Fibroblast of lung (primary cell): ENCODE measurements around the gene RNF19B.

Experiments used
- EZH2 ChIP-seq: IDR thresholded peaks from 2 replicates; pipeline ENCODE4 v1.5.1; 2012; ENCODE audit warnings: low read length, control low read depth, mild to moderate bottlenecking; ENCODE audit errors: missing control alignments
- TF ChIP-seq, protein P1 (sequence below), 2 donors: IDR thresholded peaks in 1 of 2; conservative IDR thresholded peaks in 1 of 2; 1 replicate in 1 of 2; 2 replicates in 1 of 2; pipeline ENCODE4 v1.5.1; 2011 to 2012; ENCODE audit warnings: low read length in 2 of 2, control low read depth in 1 of 2, inconsistent platforms in 1 of 2, low read depth in 1 of 2, mild to moderate bottlenecking in 1 of 2

DNA sequence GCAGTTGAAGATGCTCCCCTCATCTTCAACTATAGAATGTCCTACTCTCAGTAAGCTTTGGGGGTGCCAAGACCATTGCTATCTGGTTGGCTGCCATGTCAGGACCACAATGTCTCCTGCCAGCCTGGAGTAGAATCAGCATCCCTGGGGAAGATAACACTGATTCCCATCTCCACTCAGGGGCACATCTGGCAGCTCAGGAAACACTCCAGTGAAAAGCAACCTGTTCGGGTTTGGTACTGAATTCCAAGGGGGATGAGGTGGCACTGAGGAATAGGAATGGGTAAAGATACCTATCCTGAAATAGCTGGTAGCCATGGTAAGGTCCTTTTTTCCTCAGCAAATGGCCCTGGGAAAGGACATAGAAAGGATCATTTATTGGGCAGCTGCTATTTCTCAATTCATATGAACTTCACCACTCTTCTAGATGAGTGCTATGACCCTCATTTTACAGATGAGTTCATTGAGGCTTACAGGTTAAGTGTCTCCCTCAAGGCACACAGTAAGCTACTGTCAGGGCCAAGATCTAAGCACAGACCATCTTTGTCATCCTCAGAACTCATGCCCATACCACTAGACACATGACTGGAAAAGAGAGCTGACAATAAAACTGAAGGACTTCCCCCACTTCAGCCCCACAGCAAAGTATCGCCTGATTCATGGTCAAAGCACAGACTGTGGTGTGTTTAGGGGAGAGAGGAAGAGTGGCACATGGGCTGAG, 40.7 kb upstream of the RNF19B start:
- TF ChIP-seq, protein P1, sequence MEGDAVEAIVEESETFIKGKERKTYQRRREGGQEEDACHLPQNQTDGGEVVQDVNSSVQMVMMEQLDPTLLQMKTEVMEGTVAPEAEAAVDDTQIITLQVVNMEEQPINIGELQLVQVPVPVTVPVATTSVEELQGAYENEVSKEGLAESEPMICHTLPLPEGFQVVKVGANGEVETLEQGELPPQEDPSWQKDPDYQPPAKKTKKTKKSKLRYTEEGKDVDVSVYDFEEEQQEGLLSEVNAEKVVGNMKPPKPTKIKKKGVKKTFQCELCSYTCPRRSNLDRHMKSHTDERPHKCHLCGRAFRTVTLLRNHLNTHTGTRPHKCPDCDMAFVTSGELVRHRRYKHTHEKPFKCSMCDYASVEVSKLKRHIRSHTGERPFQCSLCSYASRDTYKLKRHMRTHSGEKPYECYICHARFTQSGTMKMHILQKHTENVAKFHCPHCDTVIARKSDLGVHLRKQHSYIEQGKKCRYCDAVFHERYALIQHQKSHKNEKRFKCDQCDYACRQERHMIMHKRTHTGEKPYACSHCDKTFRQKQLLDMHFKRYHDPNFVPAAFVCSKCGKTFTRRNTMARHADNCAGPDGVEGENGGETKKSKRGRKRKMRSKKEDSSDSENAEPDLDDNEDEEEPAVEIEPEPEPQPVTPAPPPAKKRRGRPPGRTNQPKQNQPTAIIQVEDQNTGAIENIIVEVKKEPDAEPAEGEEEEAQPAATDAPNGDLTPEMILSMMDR (conservative IDR thresholded peaks at IDR 0.05 in 1 of 2, IDR thresholded peaks at IDR 0.05 in 1 of 2; ENCODE audit: low read depth in 1 of 2, low read length in 2 of 2) = no peak
- TF ChIP-seq EZH2 = no peak
